Measurements from ENCODE around the gene RPP38. TPM values are rescaled to one million over a fixed set of nuclear protein-coding genes. Genes with fewer than 3 reads are reported as not detected.

RPP38 gene
- total RNA-seq, 1 experiment from 2014 or later: 40.7 TPM

DNA sequence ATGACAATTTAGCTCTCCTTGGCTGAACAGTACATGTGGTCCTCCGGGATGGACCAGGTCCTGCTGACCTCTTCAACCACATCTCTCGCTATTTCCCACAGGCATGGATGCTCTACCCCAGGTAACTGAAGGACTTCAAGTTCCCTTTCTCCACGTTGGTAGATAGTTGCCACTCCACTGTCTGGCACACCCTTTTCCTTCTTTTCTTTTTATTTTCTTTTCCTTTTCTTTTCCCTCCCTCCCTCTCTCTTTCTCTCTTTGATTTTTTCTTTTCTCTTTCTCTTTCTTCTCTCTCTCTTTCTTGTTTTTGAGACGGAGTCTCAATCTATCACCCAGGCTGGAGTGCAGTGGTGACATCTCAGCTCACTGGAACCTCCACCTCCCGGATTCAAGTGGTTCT, 5.7 kb upstream of the RPP38 start:
- H3K4me3 ChIP-seq (ENCODE audit: low read depth, low read length): no peak overlapping the region
- intact Hi-C loops (cut with micrococcal nuclease; ENCODE audit: unreplicated experiment): no loop called here
- H3K27me3 ChIP-seq (replicated peaks; ENCODE audit: control insufficient read depth, insufficient read depth, low read length): no peaks in the 10 kb centered on the region
- H3K27ac Mint-ChIP-seq (ENCODE audit: unreplicated experiment): no peak overlapping the region
- ChIA-PET POLR2A (no interaction called here), CTCF (no interaction called here)
- no peak for DNase-seq
- no peaks in the 10 kb centered on the region for H3K9me3 ChIP-seq
- no peaks in the 10 kb centered on the region for H3K36me3 ChIP-seq (ENCODE audit: control insufficient read depth, insufficient read depth, low read length)
- H3K4me3 Mint-ChIP-seq (ENCODE audit: unreplicated experiment): no peak overlapping the region
- H3K4me1 ChIP-seq: no peaks in the 10 kb centered on the region
- H3K27me3 Mint-ChIP-seq (ENCODE audit: insufficient read depth, unreplicated experiment): peaks cover 9% of the 10 kb centered on the region
- TF ChIP-seq, protein P1, sequence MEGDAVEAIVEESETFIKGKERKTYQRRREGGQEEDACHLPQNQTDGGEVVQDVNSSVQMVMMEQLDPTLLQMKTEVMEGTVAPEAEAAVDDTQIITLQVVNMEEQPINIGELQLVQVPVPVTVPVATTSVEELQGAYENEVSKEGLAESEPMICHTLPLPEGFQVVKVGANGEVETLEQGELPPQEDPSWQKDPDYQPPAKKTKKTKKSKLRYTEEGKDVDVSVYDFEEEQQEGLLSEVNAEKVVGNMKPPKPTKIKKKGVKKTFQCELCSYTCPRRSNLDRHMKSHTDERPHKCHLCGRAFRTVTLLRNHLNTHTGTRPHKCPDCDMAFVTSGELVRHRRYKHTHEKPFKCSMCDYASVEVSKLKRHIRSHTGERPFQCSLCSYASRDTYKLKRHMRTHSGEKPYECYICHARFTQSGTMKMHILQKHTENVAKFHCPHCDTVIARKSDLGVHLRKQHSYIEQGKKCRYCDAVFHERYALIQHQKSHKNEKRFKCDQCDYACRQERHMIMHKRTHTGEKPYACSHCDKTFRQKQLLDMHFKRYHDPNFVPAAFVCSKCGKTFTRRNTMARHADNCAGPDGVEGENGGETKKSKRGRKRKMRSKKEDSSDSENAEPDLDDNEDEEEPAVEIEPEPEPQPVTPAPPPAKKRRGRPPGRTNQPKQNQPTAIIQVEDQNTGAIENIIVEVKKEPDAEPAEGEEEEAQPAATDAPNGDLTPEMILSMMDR (IDR thresholded peaks at IDR 0.05; ENCODE audit: insufficient read depth in 1 of 2, low read depth in 1 of 2, low read length in 1 of 2, severe bottlenecking in 1 of 2, unreplicated experiment in 1 of 2): no peak
- peaks cover under 1% of the 10 kb centered on the region for H3K36me3 Mint-ChIP-seq (ENCODE audit: insufficient read depth, unreplicated experiment)
- peaks cover 11% of the 10 kb centered on the region for H3K9me3 Mint-ChIP-seq (ENCODE audit: unreplicated experiment)
- BruUV-seq (replicated peaks): no TSS peak
- peaks cover 11% of the 10 kb centered on the region for H3K4me1 Mint-ChIP-seq (ENCODE audit: low read depth, unreplicated experiment)

DNA sequence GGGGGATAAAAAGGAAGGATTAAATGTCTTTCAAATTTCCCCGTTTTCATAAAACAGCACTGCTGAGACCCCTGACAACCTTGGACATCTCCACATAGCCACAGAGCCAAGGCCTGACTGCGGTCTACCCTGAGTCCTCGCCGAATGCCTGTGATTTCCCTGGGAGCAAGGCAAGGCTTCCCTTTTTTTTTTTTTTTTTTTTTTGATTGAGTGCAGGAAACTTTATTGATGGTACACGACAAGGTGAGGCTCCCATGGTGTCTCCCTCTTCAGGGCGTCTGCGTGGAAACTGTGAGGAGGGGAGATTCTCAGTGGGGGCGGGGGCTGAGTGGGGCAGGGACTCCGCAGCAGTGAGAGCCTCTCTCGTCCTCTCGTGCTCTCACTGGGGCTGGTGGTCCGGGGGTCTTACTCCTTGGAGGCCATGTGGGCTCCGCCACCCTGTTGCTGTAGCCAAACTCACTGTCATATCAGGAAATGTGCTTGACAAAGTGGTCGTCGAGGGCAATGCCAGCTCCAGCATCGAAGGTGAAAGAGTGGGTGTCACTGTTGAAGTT, 4.2 kb upstream of the RPP38 start:
- no peak overlapping the region for H3K4me3 ChIP-seq (ENCODE audit: low read depth, low read length)
- no peak for DNase-seq
- peaks cover 9% of the 10 kb centered on the region for H3K27me3 Mint-ChIP-seq (ENCODE audit: insufficient read depth, unreplicated experiment)
- H3K27ac Mint-ChIP-seq (ENCODE audit: unreplicated experiment): no peak overlapping the region
- no TSS peak for BruUV-seq (replicated peaks)
- H3K27me3 ChIP-seq (replicated peaks; ENCODE audit: control insufficient read depth, insufficient read depth, low read length): no peaks in the 10 kb centered on the region
- peaks cover 16% of the 10 kb centered on the region for H3K36me3 Mint-ChIP-seq (ENCODE audit: insufficient read depth, unreplicated experiment)
- no peaks in the 10 kb centered on the region for H3K36me3 ChIP-seq (ENCODE audit: control insufficient read depth, insufficient read depth, low read length)
- TF ChIP-seq, protein P1 (IDR thresholded peaks at IDR 0.05; ENCODE audit: insufficient read depth in 1 of 2, low read depth in 1 of 2, low read length in 1 of 2, severe bottlenecking in 1 of 2, unreplicated experiment in 1 of 2): no peak
- intact Hi-C loops (cut with micrococcal nuclease; ENCODE audit: unreplicated experiment): no loop called here
- H3K9me3 ChIP-seq: no peaks in the 10 kb centered on the region
- H3K9me3 Mint-ChIP-seq (ENCODE audit: unreplicated experiment): peaks cover 11% of the 10 kb centered on the region
- CTCF ChIA-PET: no interaction called here
- H3K4me3 Mint-ChIP-seq (ENCODE audit: unreplicated experiment): no peak overlapping the region
- H3K4me1 Mint-ChIP-seq (ENCODE audit: low read depth, unreplicated experiment): peaks cover 11% of the 10 kb centered on the region
- POLR2A ChIA-PET: no interaction called here
- no peaks in the 10 kb centered on the region for H3K4me1 ChIP-seq

DNA sequence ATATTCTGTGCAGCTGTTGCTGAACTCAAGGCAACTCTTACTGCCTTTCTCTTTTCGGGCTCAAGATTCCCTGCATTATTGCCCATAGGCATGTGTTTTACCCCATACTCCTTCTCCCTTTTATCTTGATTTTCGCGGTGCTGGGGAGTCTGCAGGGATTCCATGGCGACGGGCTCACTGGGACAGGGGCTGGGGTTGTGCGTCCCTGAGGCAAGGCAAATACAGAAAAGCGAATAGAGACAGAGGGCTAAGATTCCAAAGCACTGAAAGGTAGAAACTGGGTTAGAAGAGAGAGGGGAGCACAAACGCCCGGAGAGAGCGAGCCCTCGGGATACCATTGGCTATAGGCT, 519 bp upstream of the RPP38 start:
- peaks cover 10% of the 10 kb centered on the region for H3K9me3 Mint-ChIP-seq (ENCODE audit: unreplicated experiment)
- intact Hi-C loops (cut with micrococcal nuclease; ENCODE audit: unreplicated experiment): loop anchor here (1.0 to 2.0 kb wide), 2 partner anchors 8 to 218 kb away; partner anchors contain the start of genes ACBD7 and SUV39H2
- H3K9me3 ChIP-seq: no peaks in the 10 kb centered on the region
- peaks cover 48% of the 10 kb centered on the region for H3K36me3 Mint-ChIP-seq (ENCODE audit: insufficient read depth, unreplicated experiment)
- ChIA-PET CTCF (no interaction called here), POLR2A (no interaction called here)
- TF ChIP-seq, protein P1 (IDR thresholded peaks at IDR 0.05; ENCODE audit: insufficient read depth in 1 of 2, low read depth in 1 of 2, low read length in 1 of 2, severe bottlenecking in 1 of 2, unreplicated experiment in 1 of 2): no peak
- no peak for DNase-seq
- peak overlapping the region; percentile 100 for H3K27ac Mint-ChIP-seq (ENCODE audit: unreplicated experiment)
- peak overlapping the region; percentile 89 for H3K4me3 ChIP-seq (ENCODE audit: low read depth, low read length)
- peak overlapping the region; percentile 100 for H3K4me3 Mint-ChIP-seq (ENCODE audit: unreplicated experiment)
- H3K27me3 Mint-ChIP-seq (ENCODE audit: insufficient read depth, unreplicated experiment): peaks cover 4% of the 10 kb centered on the region
- BruUV-seq (replicated peaks): TSS peak; percentile 49
- peaks cover 1% of the 10 kb centered on the region; the same call in 1 of the 2 replicates for H3K36me3 ChIP-seq (ENCODE audit: control insufficient read depth, insufficient read depth, low read length)
- no peaks in the 10 kb centered on the region for H3K27me3 ChIP-seq (replicated peaks; ENCODE audit: control insufficient read depth, insufficient read depth, low read length)
- H3K4me1 Mint-ChIP-seq (ENCODE audit: low read depth, unreplicated experiment): peaks cover 20% of the 10 kb centered on the region
- peaks cover 9% of the 10 kb centered on the region; the same call in 1 of the 2 replicates for H3K4me1 ChIP-seq
